ENCODE results near the gene C11orf87. TPM values are rescaled to one million over a fixed set of nuclear protein-coding genes. Genes with fewer than 3 reads are reported as not detected.

Gene C11orf87
- total RNA-seq: not detected in 2 replicates

GRCh38 chr11:109421981-109422869 lies at the start of gene C11orf87:
TSS of gene C11orf87 (plus strand) at chr11:109422190. CDS start at chr11:109423634, 1,444 bp downstream.
- TF ChIP-seq CTCF (IDR thresholded peaks at IDR 0.05; ENCODE audit: insufficient read depth, low read length, poor library complexity, severe bottlenecking): no peak
- H3K36me3 ChIP-seq (ENCODE audit: control insufficient read depth, insufficient read depth, low read length): no peaks in the 10 kb centered on the region
- H3K4me3 ChIP-seq (ENCODE audit: low read depth, low read length): peak within 1 kb of the TSS; percentile 5
- DNase-seq (ENCODE audit: low read depth): no peak
- H3K27me3 ChIP-seq (ENCODE audit: control insufficient read depth, insufficient read depth, low read length): peaks cover 35% of the 10 kb centered on the region

- H3K27me3 ChIP-seq (ENCODE audit: control insufficient read depth, insufficient read depth, low read length): no peaks in the 10 kb centered on the region
- no peaks in the 10 kb centered on the region for H3K36me3 ChIP-seq (ENCODE audit: control insufficient read depth, insufficient read depth, low read length)
- TF ChIP-seq CTCF (IDR thresholded peaks at IDR 0.05; ENCODE audit: insufficient read depth, low read length, poor library complexity, severe bottlenecking): no peak
- H3K4me3 ChIP-seq (ENCODE audit: low read depth, low read length): no peak overlapping the region
- no peak for DNase-seq (ENCODE audit: low read depth)
These were observed 48.0 kb upstream of the C11orf87 start for GRCh38 chr11:109374032-109374431.

- no peaks in the 10 kb centered on the region for H3K36me3 ChIP-seq (ENCODE audit: control insufficient read depth, insufficient read depth, low read length)
- DNase-seq (ENCODE audit: low read depth): no peak
- no peak for TF ChIP-seq CTCF (IDR thresholded peaks at IDR 0.05; ENCODE audit: insufficient read depth, low read length, poor library complexity, severe bottlenecking)
- H3K4me3 ChIP-seq (ENCODE audit: low read depth, low read length): no peak overlapping the region
- H3K27me3 ChIP-seq (ENCODE audit: control insufficient read depth, insufficient read depth, low read length): no peaks in the 10 kb centered on the region
These were observed 47.5 kb upstream of the C11orf87 start for GRCh38 chr11:109374441-109374840.

GRCh38 chr11:109377039-109377742 lies 44.8 kb upstream of the C11orf87 start:
- no peaks in the 10 kb centered on the region for H3K36me3 ChIP-seq (ENCODE audit: control insufficient read depth, insufficient read depth, low read length)
- H3K27me3 ChIP-seq (ENCODE audit: control insufficient read depth, insufficient read depth, low read length): no peaks in the 10 kb centered on the region
- DNase-seq (ENCODE audit: low read depth): no peak
- TF ChIP-seq CTCF (IDR thresholded peaks at IDR 0.05; ENCODE audit: insufficient read depth, low read length, poor library complexity, severe bottlenecking): no peak
- no peak overlapping the region for H3K4me3 ChIP-seq (ENCODE audit: low read depth, low read length)

- Histone ChIP-seq H3K36me3 (ENCODE audit: control insufficient read depth, insufficient read depth, low read length) (no peaks in the 10 kb centered on the region), H3K4me3 (ENCODE audit: low read depth, low read length) (no peak overlapping the region), H3K27me3 (ENCODE audit: control insufficient read depth, insufficient read depth, low read length) (no peaks in the 10 kb centered on the region)
- no peak for DNase-seq (ENCODE audit: low read depth)
- TF ChIP-seq CTCF (IDR thresholded peaks at IDR 0.05; ENCODE audit: insufficient read depth, low read length, poor library complexity, severe bottlenecking): no peak
These were observed 44.0 kb upstream of the C11orf87 start for GRCh38 chr11:109378034-109378433.
